Right renal cortex interstitium (tissue), 3 donors: Measurements from ENCODE around the gene MGLL. TPM values are rescaled to one million over a fixed set of nuclear protein-coding genes. Genes with fewer than 3 reads are reported as not detected.

ENCODE experiments used
- DNase-seq, 3 donors: peaks; one replicate each; pipeline ENCODE4 v3.0.0-alpha.2; 2013; ENCODE audit warnings: low read depth in 3 of 3, low spot score in 2 of 3
- polyA plus RNA-seq, 3 donors: library from polyadenylated mRNA; unstranded; fragments of 120-200 nt; gene quantifications; one replicate each; pipeline ENCODE4 v1.2.1, GENCODE V29; 2013; ENCODE audit not compliant: insufficient read length in 3 of 3

MGLL gene
- polyA plus RNA-seq, 3 donors = 21.8 to 24.9 (median 23.0) TPM

DNA sequence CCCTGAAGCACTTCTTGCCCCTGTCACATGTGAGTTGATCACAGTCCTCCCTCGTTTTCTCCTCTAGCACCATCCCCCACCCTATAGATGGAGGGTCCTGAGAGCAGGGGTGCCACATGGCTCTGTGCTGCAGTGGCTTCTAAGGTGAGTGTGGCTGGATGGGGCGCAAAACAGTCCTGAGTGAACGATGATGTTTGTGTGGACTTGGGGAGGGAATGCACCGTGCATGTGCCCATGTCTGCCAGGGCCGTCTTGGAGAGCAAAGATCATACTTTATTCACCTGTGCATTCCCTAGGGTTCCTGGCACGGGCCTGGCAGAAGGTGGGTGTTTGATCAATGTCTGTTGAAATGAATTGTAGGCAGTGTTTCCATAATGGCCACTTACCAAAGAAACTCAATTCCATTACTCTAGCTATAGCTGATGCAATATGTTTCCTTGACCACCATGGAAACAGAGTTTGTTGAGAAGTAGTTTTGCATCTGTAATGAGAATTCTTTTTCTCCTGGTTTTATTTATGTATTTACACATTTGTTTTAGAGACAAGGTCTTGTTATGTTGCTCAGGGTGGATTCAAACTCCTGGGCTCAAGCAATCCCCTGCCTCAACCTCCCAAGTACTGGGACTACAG is 91.5 kb downstream of the MGLL start:
- no peak for DNase-seq

DNA sequence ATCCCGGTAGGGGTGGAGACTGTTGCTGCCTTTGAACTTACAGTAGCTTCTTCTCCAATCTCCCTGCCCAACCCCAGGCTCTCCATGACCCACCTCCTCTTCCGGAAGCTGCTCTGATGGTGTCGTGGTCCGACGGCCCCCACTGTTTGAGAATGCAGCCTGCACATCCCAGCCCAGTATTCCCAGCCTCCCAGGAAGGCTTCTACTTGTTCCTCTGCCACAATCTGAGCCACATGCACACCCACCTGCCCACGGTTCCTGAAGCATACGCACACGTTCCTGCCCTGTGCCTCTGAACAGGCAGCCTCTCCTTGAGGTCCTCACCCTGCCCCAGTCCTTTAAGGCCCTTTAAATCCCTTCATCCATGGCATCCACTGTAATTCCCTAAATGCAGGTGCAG is 92.1 kb downstream of the MGLL start:
- DNase-seq = no peak

DNA sequence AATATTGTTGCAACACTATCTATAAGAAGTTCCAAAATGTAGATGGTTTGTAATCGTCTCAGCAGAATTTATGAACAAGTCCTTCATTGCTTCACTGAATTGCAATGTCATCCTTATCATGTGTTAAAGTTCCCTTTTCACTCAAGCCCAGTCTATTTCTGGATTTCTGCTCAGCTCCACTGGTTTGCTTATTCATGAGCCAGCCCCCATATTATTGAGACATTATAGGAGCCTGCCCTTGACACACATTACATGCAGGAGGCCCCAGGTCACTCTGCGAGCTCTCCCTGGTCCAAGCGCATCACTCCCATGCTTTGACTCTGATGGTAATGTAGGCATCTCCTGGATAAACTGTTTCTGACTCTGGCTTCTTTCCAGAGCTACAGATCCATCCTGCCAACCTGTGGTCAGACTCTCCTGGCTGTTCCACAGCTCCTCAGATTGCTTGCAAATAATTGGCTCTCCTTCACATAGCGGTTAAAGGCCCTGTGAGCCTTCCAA is 92.7 kb downstream of the MGLL start:
- DNase-seq = no peak

DNA sequence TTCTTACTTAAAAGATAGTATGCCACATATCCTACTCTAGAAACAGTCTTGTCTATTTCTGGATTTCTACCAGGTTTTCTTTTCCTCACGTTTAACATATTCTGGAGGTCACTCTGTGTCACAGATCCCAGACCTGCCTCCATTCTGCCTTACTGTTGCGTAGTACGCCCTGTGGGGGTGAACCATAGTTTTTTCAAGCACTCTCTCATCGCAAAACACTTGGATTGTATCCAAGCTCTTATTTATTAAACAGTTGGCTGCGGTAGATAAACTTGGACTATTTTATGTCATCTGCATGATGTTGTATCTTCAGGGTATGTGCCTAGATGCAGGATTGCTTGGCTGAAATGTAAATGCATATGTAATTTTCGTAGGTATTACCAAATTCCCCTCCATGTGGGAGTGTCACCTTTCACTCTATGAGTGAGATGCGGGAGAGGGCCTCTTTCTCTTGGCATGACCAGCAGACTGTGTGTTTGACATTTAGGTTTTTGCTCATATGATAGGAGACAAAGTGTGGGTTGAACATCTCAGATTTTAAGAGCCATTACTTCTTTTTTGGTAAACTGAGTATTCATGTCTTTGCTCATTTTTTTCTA is 93.8 kb downstream of the MGLL start:
- no peak for DNase-seq

DNA sequence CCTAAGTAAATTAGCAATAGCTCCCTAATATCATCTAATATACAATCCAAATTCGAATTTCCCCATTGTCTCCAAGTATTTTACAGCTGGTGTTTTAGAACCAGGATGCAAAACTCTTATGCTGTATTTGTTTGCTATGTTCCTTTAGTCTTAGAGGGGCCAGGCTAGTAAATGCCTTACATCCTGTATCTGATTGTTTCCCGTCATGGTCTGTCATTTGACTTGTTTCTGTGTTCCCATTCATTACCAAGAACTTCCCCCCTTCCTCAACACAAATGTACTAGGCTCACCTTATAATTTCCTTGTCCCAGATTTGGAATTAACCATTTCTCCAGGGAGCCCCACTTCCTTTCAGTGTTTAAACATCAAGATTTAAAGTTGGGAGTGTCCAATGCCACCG is 95.4 kb downstream of the MGLL start:
- DNase-seq = no peak

DNA sequence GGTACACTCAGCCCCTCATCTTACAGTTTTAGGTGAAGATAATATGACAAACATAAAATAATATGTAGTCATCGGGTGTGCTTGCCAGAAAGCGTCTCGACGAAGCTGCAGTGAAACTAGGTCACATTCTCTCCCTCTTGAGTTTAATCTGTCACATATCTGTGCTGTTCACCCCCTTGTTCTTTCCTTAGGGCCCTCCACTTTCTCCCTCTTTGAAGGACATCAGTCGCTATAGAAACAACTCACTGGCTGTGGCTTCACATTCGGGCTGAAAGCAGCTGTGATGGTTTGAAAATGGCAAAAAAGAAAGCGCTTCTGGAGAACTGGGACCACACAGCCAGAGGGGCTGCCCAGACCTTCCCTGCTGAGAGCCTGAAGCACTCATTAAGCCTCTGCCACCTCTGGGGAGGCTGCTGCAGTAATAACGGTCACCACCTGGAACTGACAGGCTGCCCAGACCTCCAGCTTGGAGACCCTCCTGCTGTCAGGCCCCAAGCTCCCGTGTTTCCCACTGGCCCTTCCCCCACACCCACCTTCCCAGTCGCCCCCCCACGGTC is 99.2 kb downstream of the MGLL start:
- no peak for DNase-seq

DNA sequence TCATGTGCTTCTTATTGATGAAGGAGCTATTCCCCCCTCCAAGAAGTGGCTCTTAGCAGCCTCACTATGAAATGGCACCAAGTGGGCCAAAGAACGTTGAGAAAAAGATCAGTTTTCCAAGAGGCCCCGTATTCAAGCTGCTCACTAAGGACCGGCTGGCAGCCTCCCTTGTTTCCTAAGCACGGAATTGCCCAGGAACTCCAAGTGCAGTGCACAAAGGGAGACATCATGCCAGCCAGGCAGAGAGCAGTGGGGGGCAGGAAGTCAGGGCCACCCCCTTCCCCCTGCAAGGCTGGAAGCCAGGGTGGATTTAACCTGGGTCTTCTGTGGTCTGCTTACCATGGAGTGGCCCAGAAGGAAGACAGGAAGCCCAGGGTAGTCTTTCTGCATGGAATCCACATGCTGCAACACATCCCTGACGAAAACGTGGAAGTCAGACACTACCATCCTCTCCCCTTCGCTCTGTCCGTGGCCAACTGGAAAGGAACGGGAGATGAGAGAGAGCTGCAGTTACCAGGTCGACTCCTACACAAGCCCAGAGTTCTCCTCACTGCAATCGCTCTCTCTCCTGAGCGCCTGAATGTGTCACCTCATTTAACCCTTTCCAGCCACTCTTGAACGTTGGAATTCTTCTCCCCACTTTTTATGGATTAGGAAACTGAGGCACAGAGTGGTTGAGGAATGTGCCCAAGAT is 100.1 kb downstream of the MGLL start:
- no peak for DNase-seq

DNA sequence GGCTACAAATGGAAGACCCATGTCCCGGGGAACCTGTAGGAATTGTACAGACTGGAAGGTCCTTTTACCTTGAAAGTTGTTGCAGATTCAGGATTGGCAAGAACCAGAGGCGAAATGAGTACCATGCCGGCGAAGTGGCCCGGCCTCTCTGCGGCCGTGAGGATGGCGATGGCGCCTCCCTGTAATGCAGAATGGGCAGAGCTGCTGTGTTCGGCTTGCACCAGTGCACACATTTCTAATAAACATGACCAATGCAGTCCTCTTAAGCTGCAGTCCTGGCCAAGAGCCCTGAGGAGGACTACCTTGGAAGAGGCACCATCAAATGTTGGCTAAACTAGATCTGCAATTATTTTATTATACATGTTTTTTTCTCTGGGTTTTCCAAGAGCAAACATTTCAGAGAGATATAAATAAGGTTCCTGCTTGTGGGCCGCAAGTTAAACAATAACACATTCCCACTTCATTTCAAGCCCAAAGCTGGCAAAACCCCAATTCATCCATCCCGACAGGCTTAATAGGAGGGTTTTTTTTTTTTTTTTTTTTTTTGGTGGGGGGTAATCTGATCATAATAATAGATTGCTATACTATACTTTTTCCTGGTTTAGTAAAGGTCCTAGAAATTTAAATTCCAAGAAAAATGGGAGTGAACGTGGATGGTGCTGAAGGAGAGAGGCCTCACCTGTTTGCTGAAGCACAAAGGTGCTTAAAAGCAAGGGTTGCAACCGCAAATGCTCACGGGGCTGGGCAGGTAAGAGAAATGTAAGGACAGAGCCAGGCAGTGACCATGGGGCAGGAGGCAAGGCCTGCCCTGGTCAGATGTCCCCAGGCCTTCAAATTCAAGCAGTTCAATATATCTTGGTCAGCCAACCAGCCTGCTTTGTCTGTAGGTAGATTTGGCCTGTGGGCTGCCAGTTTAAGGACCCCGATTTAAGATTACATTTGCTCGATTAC is 101.1 kb downstream of the MGLL start:
- no peak for DNase-seq

DNA sequence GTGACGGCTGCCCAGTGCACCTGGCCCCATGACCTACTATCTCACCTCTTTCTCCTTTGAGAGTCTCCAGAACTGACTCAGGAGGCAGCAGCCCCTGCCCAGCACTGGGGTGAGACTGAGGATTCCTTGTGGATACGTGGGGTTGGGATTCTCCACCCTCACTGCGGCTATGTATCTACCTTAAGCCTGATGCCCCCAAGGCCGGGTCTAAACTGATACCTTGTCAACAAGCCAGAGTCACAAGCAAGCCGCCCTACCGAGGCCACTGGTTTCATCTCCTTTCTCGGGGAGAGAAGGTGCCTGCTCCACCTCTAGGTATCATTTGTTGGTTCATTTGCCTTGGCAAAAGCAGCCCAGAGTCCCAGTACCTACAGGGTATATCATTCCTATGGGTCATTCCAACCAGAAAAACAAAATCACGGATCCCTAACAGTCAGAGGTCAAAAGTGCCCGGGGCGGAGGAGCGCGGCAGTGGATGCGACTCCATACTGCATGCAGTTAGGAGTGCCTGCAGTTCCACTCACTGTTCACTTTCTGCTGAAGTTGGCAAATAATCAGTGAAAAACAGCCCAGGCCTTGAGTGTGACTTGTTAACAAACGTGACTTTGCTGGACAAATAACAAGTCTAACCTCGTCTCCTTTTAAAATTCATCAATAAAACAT is 102.0 kb downstream of the MGLL start:
- no peak for DNase-seq

DNA sequence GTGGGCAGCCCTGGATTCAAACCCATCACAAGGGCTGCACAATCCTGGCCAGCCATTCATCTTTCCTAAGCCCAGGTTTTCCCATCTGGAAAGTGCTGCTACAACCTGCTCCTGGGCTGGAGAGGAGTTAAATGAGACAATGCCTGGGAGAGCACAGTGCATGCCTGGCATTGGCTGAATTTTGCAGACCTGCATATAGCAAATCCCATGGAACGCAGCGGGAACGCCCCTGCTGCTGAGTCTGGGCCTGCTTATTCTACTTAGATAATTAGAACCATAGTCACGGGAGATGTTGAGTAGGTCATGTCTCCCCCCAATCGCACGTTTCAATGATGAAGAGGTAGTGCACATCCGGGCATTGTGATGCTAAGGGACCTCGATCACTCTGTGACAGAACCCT is 102.9 kb downstream of the MGLL start:
- no peak for DNase-seq

DNA sequence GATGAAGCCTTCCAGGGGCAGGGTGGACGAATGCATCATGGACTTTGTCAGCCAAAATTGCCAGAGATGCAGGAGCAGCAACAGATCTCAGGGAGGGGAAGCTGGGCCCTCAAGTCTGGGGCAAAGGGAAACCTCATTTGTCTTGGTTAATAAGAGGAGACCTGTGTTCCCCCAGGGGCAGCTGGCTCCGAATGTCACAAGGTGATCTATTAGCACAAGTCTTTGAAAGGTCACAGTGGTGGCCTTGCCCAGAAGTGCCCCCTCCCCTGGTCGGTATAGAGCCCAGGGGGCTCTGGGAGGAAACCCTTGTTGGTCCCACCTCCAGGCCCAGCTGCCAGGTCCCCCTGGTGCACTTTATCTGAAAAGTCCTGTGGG is 103.4 kb downstream of the MGLL start:
- DNase-seq = no peak

DNA sequence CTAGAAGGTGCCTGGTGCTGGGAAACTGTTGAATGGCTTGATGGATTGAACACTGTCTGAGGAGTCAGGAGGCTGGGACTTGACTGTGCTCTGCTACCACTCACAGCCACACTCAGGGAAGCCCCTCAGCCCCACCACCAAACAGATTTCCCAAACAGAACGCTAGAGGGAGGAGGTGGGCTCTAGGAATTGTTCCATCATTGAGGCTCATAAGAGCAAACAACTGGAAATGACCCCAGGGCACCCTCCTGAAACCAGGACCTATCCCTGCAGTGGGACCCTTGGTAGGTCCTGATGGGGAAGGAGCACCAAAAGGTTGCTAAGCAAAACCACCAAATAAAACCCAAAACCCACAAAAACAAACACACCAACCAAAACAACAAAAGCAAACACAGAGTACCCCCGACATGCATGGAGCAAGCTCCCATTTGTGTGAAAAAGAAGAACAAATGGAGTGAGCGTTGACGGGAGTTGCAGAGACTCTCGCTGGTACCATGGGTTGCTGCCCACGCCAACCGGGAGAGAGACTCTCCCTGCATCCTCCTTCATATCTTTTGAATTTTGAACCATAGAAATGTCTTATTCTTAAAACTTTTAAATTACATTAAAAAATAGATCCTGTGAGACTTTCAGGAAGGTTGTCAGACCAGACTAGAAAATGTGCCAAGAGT is 103.9 kb downstream of the MGLL start:
- no peak for DNase-seq

DNA sequence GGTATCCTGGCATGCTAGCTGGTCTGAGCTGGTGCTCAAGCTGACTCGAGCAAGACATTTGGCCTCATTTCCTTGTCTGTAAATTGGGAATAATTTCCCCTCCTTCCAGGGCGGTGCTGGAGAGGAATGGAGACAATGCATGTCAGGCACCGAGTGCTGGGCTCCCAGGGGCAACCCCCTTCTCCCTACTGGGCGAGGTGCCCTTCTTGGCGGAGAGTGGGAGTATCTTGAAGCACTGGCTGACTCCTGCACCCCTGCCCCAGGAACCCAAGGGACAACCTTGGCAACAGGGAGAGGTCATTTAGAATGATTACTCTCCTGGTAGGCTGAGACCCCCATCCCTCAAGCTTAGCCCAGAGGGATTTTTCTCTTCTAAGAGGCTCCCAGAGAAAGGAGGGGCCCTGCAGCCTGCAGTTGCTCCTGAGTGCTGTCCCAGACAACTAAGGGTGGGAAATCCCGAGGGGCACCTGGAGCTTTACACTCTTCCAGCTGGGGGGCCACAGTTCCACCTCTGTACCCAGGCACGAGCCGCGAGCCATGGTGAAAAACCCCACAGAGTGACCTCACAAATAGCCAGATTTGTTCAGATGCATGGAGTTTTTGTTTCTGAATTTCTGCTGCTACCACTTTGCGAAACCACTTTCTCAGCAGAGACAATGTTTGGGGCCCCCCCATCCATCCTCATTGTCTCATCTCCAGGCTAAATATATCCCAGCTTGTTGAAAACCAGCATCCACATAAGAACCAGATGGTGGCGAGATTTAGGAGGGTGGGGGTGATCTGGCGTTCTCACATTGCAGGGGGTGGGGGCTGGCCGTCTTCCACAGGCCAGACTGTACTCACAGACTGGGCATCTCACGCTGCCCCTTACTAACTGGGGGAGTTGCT is 104.7 kb downstream of the MGLL start:
- no peak for DNase-seq

DNA sequence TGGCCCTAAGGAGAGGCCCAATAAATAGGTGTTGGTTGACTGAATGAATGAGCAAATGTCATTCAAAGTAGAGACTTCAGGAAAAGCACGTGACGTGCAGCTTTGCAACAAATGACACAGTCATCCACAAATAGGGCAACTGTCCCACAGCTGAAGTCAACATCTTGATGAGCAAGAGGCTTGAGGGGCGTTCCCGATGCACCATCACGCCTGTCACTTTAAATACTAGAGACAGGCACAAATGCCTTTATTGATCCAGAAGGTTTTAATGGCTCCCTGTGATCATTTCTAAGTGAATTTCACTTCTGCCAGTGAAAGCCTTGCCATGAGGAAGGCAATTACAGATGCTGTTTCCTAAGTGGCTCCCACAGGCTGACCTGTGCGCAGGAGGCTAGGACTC is 105.9 kb downstream of the MGLL start:
- DNase-seq = no peak

DNA sequence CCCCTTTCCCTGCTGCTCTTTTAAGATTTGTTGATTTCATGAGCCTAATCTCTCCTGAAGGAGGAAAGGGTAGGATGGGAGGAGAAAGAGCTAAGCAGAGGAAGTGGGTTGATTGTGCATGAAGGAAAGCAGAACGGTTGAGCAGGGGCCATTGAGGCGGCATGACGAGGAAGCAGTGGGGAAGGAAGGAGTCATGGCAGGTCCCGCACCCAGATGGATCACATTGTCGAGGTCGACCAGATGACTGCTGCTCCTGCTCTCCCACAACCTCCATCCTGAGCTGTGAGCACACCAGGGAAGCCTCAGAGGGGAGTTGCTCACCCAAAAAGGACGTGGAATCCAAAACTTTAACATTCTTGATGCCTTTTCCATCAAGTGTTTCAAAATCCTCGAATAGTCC is 106.8 kb downstream of the MGLL start:
- no peak for DNase-seq

DNA sequence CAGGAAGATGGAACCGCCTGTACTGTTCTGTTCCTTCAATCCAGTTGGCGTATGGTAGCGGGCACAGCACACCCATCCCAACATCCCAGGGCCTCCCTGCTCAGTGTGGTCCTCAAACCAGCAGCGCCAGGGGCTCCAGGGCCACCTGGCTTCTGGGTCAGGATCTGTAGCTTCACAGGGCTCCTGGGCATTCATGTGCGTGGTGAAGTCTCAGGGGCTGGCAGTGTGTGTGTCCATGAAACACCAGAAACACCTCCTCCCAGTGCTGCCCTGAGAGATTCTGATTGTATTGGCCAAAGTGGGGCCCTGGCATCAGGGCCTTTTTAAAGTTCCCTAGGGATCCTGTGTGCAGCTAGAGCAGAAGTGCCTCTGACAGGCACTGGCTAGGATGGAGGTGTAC is 107.4 kb downstream of the MGLL start:
- no peak for DNase-seq

DNA sequence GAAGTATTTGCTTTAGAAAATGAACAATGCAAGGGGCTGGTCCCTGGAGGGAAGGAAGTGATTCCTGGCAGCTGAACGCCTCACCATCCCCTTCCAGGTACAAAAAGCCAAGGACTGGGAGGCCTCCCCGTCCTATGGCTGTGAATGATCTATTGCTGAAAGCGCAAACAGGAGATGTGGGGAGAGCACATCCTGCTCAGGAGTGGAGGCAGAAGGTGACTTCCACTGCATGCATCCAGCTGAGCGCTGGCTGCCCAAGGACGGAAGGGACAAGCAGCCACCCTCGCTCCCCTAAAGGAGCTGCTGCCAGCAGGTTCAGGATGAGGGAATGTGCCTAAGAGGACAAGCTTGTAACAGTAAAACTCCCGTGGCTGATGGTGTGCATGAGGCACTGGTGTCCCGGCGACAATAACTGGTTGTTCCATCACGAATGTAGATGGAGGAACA is 108.2 kb downstream of the MGLL start:
- no peak for DNase-seq

DNA sequence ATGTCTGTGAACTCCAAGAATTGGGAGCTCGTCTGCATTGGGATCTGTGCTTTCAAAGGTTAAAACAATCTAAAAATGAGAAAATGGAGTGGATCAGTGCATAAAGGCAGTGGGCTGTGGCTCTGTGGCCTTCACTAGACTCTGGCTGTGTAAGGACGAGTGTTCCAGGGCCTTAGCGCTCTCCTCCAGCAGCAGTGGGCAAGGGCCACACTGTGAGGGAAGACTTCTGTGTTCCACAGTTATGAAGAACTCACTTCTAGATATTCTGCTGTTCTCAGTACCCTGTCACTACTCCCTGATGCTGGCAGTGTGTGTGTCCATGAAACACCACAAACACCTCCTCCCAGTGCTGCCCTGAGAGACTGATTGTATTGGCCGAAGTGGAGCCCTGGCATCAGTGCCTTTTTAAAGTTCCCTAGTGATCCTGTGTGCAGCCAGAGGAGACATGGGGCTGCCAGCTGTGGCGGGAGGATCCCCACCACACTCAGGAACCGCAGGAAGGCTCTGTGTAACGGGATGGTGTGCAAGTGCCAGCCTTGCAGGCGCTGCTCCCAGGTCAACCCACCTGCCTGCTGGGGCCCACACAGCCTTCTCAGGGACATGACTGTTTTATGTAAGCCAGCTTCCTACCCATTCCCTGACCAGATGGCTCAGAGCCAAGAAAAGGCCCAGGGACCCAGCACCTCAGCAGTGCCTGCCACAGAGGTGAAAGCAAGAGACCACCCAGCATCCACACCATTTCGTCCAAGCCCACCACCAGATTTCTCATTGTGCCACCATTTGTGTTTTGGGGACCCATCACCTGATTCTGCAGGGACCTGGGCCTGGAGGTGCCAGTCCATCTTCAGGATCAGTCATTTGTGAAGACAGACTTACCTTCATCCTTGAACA is 109.2 kb downstream of the MGLL start:
- no peak for DNase-seq
